DND-41 (cell line): ENCODE measurements around the gene KLK5.

Source experiments
- ATAC-seq: fragments of 200-7000 bp; cut with Tn5 transposase; 3 replicates; pipeline ENCODE4 v1.9.1; 2021; ENCODE audit warnings: low read depth; ENCODE audit not compliant: insufficient read depth
- DNase-seq: peaks from one replicate; pipeline ENCODE4 v3.0.0-alpha.2; 2020
- H2AFZ ChIP-seq: 2 replicates; pipeline ENCODE4 v1.6.0; 2012; ENCODE audit warnings: low read depth, low read length
- H3K27ac ChIP-seq: 2 replicates; pipeline ENCODE4 v1.5.1; 2012; ENCODE audit warnings: low read length, inconsistent platforms
- H3K27me3 ChIP-seq: fragments of 200-600 bp; sonication (generic); 2 replicates; pipeline ENCODE4 v1.6.0; 2012; ENCODE audit warnings: low read length, mild to moderate bottlenecking, inconsistent platforms; ENCODE audit not compliant: insufficient read depth, poor library complexity
- H3K36me3 ChIP-seq: 2 replicates; pipeline ENCODE4 v1.5.1; 2012; ENCODE audit warnings: low read length, inconsistent platforms; ENCODE audit not compliant: insufficient read depth
- H3K4me1 ChIP-seq: 2 replicates; pipeline ENCODE4 v1.5.1; 2012; ENCODE audit warnings: mild to moderate bottlenecking, low read length; ENCODE audit not compliant: insufficient read depth
- H3K4me2 ChIP-seq: 2 replicates; pipeline ENCODE4 v1.6.0; 2012; ENCODE audit warnings: mild to moderate bottlenecking, moderate library complexity, low read length, inconsistent platforms; ENCODE audit not compliant: insufficient read depth
- H3K4me3 ChIP-seq, 2 experiments: fragments of 200-600 bp in 1 of 2; shearing (Covaris generic) in 1 of 2; 2 replicates each; pipeline ENCODE4 v1.5.1; 2012 to 2016; ENCODE audit warnings: inconsistent platforms in 2 of 2, low read length in 2 of 2, mild to moderate bottlenecking in 2 of 2, low read depth in 1 of 2, moderate library complexity in 1 of 2
- H3K79me2 ChIP-seq: 2 replicates; pipeline ENCODE4 v1.6.0; 2012; ENCODE audit warnings: low read length, inconsistent platforms; ENCODE audit not compliant: insufficient read depth
- H3K9ac ChIP-seq: 2 replicates; pipeline ENCODE4 v1.6.0; 2012; ENCODE audit warnings: low read depth, mild to moderate bottlenecking, inconsistent platforms, low read length, moderate library complexity
- H3K9me3 ChIP-seq: 2 replicates; pipeline ENCODE4 v1.5.1; 2012; ENCODE audit warnings: low read length, moderate library complexity, mild to moderate bottlenecking, inconsistent platforms; ENCODE audit not compliant: insufficient read depth, severe bottlenecking
- H4K20me1 ChIP-seq: 2 replicates; pipeline ENCODE4 v1.6.0; 2012; ENCODE audit warnings: low read length; ENCODE audit not compliant: insufficient read depth
- EZH2 ChIP-seq: IDR thresholded peaks from 3 replicates; pipeline ENCODE4 v1.6.1; 2012; ENCODE audit warnings: borderline replicate concordance, low read depth, mild to moderate bottlenecking, moderate library complexity, low read length, inconsistent platforms; ENCODE audit not compliant: severe bottlenecking
- TF ChIP-seq, protein P1 (sequence below): IDR thresholded peaks from 2 replicates; pipeline ENCODE4 v1.5.1; 2012; ENCODE audit warnings: borderline replicate concordance, low read length, moderate library complexity, mild to moderate bottlenecking; ENCODE audit not compliant: poor library complexity, severe bottlenecking; ENCODE audit errors: extremely low read depth

Gene KLK5

GRCh38 chr19:50931023-50931422 is 21.8 kb downstream of the KLK5 start:
- ATAC-seq (no peak), DNase-seq (no peak)
- Histone ChIP-seq H3K9me3 (no peaks in the 10 kb centered on the region), H3K4me2 (no peak overlapping the region), H3K27ac (no peak overlapping the region), H3K4me3 (no peak overlapping the region), H4K20me1 (no peaks in the 10 kb centered on the region), H3K27me3 (no peaks in the 10 kb centered on the region), H2AFZ (no peak overlapping the region), H3K9ac (no peak overlapping the region), H3K4me1 (no peaks in the 10 kb centered on the region), H3K36me3 (no peaks in the 10 kb centered on the region), H3K79me2 (no peaks in the 10 kb centered on the region)
- TF ChIP-seq EZH2: no peak
- TF ChIP-seq, protein P1, sequence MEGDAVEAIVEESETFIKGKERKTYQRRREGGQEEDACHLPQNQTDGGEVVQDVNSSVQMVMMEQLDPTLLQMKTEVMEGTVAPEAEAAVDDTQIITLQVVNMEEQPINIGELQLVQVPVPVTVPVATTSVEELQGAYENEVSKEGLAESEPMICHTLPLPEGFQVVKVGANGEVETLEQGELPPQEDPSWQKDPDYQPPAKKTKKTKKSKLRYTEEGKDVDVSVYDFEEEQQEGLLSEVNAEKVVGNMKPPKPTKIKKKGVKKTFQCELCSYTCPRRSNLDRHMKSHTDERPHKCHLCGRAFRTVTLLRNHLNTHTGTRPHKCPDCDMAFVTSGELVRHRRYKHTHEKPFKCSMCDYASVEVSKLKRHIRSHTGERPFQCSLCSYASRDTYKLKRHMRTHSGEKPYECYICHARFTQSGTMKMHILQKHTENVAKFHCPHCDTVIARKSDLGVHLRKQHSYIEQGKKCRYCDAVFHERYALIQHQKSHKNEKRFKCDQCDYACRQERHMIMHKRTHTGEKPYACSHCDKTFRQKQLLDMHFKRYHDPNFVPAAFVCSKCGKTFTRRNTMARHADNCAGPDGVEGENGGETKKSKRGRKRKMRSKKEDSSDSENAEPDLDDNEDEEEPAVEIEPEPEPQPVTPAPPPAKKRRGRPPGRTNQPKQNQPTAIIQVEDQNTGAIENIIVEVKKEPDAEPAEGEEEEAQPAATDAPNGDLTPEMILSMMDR: no peak

DNA sequence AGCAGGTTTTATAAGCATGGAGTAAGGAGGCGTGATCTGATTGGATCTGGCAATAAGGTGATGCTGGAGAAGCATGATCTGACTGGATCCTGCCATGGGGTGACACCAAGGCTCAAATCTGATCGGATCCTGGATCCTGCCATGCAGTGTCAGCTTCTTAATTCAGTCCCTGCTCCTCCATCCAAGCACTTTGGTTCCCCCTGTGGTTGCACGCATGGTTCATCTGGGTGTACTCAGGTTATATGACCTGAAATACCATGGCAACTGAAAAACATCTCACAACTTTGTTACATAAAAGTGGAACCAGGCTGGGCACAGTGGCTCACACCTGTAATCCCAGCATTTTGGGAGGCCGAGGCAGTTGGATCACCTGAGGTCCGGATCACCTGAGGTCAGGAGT is 24.0 kb downstream of the KLK5 start:
- H3K9me3 ChIP-seq: no peaks in the 10 kb centered on the region
- no peak overlapping the region for H3K27ac ChIP-seq
- no peak overlapping the region for H2AFZ ChIP-seq
- no peaks in the 10 kb centered on the region for H4K20me1 ChIP-seq
- no peak overlapping the region for H3K9ac ChIP-seq
- DNase-seq (no peak), ATAC-seq (no peak)
- H3K4me1 ChIP-seq: no peaks in the 10 kb centered on the region
- TF ChIP-seq EZH2: no peak
- TF ChIP-seq, protein P1: no peak
- no peaks in the 10 kb centered on the region for H3K79me2 ChIP-seq
- no peaks in the 10 kb centered on the region for H3K27me3 ChIP-seq
- no peak overlapping the region for H3K4me3 ChIP-seq
- H3K4me2 ChIP-seq: no peak overlapping the region
- H3K36me3 ChIP-seq: no peaks in the 10 kb centered on the region

GRCh38 chr19:50926144-50926543 is 26.7 kb downstream of the KLK5 start:
- no peaks in the 10 kb centered on the region for H3K9me3 ChIP-seq
- no peak overlapping the region for H3K4me2 ChIP-seq
- ATAC-seq (no peak), DNase-seq (no peak)
- 0 out of 2 replicates have a peak, but pooled peaks cover 3% of the 10 kb centered on the region for H4K20me1 ChIP-seq
- H3K4me1 ChIP-seq: no peaks in the 10 kb centered on the region
- H3K79me2 ChIP-seq: no peaks in the 10 kb centered on the region
- no peak overlapping the region for H3K4me3 ChIP-seq
- no peaks in the 10 kb centered on the region for H3K36me3 ChIP-seq
- H3K27me3 ChIP-seq: peaks cover 4% of the 10 kb centered on the region
- H3K9ac ChIP-seq: no peak overlapping the region
- H3K27ac ChIP-seq: no peak overlapping the region
- H2AFZ ChIP-seq: no peak overlapping the region
- no peak for TF ChIP-seq EZH2
- TF ChIP-seq, protein P1: no peak

GRCh38 chr19:50925734-50926133 is 27.1 kb downstream of the KLK5 start:
- H3K4me3 ChIP-seq: no peak overlapping the region
- no peak overlapping the region for H3K4me2 ChIP-seq
- no peak overlapping the region for H3K9ac ChIP-seq
- H3K79me2 ChIP-seq: no peaks in the 10 kb centered on the region
- H3K4me1 ChIP-seq: no peaks in the 10 kb centered on the region
- TF ChIP-seq, protein P1: no peak
- no peak for TF ChIP-seq EZH2
- no peaks in the 10 kb centered on the region for H3K9me3 ChIP-seq
- 0 out of 2 replicates have a peak, but pooled peaks cover 3% of the 10 kb centered on the region for H4K20me1 ChIP-seq
- no peaks in the 10 kb centered on the region for H3K36me3 ChIP-seq
- no peak overlapping the region for H2AFZ ChIP-seq
- ATAC-seq: no peak
- peaks cover 4% of the 10 kb centered on the region for H3K27me3 ChIP-seq
- no peak overlapping the region for H3K27ac ChIP-seq
- DNase-seq: no peak
